HG03280 (cell line): ENCODE measurements around the gene PMAIP1.
"Not testable (repeated sequence)": the region's sequence is repeated elsewhere in the genome, so short reads cannot be mapped to it uniquely, and the experiment has no call there.

Source experiments
- ATAC-seq: cut with Tn5 transposase; IDR thresholded peaks from one replicate; pipeline ENCODE4 v1.9.1; 2021; ENCODE audit warnings: mild to moderate bottlenecking, moderate library complexity; ENCODE audit not compliant: unreplicated experiment

The PMAIP1 gene

DNA sequence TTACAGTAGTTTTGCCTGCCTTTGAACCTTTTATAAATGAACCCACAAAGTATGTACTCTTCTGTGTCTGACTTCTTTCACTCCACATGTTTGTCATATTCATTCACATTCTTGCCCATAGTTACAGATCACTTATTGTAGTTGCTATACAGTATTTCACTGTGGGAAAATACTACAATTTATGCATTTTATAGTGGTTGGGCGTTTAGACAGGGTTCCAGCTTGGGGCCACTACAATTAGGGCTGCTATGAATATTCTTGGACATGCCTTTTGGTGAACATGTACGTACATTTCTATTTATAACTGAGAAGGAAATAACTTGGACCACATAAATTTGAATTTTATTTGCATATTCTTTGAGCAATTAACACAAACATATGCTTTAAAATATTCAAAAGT lies 15.4 kb upstream of the PMAIP1 start:
- ATAC-seq = no peak

DNA sequence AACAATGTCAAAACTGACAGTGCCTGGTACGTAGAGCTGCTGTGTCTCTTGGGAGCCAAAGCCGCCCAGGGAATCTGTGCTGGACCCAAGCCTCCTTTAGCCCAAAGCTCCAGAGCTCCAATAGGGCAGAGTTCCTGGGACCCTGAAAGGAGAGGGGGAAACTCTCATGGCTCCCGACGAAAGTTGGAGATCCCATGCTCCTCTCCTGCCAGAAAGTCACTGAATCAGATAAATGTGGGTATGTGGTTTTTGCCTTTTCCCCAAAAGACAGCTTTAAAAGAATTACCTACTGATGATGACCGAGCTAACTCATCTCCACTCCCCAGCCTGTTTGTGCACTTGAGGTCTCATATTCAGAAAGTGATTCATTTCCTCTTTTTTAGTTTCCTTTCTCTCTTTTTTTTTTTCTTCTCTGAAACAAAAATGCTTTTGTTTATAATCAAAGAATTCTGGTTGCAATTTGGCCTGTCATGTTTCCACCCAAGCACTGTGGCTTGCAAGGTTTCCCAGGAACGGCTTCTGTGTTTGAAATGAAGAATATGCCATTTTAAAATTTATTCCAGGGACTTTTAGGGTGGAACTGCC lies 14.1 kb upstream of the PMAIP1 start:
- peak; percentile 85 for ATAC-seq

DNA sequence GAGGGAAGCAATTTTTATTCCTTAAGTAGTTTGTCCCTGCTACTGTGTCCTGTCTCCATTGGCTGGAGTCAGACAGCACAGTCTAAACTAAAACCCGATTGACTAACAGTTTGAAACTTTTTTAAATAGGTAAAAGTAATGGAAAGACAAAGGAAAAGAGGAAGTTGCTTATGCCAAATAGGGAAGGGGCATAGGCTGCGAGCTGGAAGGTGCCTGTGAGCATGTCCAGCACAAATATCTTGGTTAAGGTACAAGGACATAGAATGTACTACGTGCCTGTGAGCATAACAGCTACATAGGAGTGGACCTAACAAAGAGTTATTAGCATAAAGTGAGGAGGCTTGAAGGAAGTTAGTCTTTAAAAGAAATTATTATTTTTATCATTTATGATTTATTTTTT lies 13.4 kb upstream of the PMAIP1 start:
- ATAC-seq = not testable (repeated sequence)

DNA sequence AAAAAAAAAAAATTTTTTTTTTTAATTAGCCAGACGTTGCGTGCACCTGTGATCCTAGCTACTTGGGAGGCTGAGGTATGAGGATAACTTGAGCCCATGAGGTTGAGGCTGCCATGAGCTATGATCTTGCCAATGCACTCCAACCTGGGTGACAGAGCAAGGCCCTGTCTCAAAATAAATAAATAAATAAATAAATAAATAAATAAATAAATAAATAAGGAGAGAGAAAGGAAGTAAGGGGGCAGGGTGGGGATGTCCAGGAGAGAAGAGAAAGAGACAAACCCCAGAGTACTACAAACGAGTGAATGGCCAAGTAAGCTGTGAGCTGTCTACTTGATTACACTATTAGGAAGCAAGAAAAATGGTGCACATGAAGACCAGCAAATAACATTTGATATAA lies 7.7 kb upstream of the PMAIP1 start:
- ATAC-seq = no peak

DNA sequence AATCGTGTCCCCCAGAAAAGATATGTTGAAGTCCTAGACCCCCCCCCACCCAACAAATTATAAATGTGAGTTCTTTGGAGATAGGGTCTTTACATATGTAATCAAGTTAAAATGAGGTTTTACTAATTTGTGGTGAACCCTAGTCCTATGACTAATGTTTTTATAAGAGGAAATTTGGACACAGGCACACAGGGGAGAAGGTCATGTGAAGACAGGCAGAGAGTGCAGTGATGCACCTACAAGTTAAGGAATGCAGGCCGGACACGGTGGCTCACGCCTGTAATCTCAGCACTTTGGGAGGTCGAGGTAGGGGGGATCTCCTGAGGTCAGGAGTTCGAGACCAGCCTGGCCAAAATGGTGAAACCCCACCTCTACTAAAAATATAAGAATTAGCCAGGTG lies 5.8 kb upstream of the PMAIP1 start:
- no peak for ATAC-seq

DNA sequence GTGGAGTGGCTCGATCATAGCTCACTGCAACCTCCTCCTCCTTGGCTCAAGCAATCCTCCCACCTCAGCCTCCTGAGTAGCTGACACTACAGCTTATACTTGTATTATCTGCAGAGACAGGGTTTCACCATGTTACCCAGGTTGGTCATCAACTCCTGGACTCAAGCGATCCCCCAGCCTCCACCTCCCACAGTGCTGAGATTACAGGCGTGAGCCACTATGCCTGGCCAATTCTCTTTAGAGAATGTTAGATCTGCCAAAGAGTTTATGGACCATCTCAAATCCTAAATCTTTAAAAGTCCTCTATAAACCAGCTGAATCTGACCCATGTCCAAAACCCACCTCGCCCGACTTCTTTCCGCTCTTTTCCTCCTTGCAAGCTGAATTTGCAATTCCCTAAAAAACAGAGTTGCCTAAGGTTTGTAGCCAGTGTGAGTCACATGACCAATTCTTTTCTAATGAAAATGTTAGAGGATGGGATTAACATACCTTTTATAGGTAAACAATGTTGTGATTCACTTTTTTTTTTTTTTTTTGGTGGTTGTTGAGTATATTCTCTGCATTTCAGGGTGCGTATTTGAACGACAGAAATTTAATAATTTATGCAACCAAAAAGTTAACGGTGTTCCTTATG lies 2.4 kb upstream of the PMAIP1 start:
- no peak for ATAC-seq

DNA sequence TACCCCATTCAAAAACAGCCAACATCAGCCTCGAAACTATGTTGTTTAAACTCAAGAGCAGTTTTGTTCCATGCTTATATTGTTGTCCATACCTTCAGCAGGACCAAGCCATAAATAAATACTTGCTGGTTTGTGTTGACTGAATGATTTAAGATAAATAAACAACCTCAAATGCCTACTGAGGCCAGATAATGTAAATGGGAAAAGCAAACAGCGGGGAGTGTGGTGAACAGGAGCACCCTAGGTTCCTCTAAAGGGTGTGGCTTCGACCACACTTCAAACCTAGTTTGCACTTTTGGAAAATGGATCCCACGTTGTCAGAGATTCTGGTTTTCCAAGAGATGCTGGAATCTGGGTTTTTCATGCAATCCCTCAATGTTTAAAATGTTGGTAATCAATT lies 1.7 kb upstream of the PMAIP1 start:
- ATAC-seq = no peak

DNA sequence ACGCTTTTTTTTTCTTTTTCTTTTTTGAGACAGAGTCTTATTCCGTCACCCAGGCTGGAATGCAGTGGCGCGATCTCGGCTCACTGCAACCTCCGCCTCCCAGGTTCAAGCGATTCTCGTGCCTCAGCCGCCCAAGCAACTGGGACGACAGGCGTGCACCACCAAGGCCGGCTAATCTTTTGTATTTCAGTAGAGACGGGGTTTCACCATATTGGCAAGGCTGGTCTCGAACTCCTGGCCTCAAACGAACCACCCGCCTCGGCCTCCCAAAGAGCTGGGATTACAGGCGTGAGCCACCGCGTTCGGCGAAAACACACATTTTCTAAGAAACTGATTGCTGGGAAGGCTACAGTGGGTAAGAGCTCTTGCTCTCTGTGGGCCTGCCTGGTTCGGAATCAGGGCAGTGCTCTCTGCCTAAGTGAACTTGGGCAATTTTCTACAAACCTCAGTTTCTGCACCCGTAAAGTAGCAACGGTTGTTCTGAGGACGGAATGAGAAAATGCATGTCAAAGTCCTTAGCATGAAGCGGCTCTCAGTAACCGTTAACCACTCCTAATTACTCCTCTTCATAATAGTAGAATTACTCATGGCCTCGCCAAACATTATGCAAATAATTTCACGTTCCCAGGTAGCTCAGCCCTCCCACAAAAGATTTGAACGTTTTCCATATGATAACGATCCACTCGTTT lies 1.0 kb upstream of the PMAIP1 start:
- ATAC-seq = no peak

DNA sequence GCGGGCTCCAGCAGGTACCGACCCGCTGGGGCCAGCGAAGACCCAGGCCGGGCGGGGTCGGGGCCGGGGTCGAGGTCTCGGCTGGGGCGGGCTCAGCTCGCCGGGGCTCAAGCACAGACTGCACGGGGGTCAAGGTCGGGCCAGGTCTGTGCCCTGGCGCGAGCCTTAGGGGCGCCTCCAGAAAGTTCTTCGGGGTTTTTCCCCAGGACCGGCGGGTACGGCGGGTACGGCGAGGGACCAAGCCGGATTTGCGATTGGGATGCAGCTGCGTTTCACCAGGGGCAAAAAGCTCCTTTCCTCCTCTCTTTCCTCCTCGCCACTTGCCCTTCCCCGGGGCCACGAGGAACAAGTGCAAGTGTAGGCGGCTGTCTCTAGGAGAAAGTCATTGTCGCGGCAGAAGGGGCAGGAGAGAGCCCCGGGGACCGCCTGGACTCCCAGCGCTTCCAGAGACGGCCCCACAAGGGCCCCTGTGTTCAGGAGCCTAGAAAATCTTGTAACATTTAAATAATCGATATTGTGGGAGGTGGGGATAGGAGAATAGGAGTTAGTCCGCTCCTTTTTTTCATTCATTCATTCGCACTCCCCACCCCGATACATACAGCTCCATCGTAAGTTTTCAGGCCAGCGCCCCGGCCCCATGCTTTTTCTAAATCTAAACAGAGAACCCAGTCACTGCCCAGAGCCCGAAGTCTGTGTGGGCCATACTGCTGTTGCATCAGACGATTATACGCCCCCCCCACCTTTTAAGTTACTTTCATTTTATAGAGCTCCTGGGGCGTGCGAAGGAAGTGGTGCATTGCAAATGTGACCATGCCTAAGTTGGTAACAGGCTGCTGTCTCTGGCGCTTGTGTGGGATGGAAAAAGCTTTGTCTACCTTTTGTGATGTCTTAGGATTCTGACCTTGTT lies 679 bp downstream of the PMAIP1 start:
- ATAC-seq = peak; percentile 32

DNA sequence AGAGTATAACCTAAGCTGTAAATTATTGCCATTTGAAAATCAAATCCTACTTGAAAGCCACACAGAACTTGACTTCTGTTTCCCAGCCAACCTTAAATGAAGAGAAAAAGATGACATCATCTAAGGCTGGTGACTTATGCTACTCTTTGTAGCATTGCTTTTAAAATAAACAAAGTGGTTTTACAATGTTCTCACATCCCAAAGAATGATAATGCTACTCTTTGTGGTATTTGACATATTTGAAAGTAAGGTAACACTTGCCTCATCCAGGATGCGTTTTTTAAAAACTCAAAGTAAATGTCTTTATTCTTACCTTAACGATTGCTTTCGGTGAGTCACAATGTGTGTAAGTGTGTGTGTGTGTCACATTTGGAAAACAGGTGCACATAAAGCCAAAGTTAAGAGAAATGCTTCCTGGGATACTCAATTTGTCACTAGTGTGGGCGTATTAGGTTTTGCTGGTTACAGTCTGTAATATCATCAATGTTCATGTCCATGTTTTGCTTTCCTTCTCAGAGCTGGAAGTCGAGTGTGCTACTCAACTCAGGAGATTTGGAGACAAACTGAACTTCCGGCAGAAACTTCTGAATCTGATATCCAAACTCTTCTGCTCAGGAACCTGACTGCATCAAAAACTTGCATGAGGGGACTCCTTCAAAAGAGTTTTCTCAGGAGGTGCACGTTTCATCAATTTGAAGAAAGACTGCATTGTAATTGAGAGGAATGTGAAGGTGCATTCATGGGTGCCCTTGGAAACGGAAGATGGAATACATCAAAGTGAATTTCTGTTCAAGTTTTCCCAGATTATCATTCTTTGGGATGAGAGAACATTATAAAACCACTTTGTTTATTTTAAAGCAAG lies 2.6 kb downstream of the PMAIP1 start:
- ATAC-seq = no peak

DNA sequence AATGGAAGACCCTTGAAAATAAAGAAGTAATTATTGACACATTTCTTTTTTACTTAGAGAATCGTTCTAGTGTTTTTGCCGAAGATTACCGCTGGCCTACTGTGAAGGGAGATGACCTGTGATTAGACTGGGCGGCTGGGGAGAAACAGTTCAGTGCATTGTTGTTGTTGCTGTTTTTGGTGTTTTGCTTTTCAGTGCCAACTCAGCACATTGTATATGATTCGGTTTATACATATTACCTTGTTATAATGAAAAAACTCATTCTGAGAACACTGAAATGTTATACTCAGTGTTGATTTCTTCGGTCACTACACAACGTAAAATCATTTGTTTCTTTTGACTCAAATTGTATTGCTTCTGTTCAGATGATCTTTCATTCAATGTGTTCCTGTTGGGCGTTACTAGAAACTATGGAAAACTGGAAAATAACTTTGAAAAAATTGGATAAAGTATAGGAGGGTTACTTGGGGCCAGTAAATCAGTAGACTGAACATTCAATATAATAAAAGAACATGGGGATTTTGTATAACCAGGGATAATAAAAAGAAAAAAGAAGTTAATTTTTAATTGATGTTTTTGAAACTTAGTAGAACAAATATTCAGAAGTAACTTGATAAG lies 3.3 kb downstream of the PMAIP1 start:
- no peak for ATAC-seq

DNA sequence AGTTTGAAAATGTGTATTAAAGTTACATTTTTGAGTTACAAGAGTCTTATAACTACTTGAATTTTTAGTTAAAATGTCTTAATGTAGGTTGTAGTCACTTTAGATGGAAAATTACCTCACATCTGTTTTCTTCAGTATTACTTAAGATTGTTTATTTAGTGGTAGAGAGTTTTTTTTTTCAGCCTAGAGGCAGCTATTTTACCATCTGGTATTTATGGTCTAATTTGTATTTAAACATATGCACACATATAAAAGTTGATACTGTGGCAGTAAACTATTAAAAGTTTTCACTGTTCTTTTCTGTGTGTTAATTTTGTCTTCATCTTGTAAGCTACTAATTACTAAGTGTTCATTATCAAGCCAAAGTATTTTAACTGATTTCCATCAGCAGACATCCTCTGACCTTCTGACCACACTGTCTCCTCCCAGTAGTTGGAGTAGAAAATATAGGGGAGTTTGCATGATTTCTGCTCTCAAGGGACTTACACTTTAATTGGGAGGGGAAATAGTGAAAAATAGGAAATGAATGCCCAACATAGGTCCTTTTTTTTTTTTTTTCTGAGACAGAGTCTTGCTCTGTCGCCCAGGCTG lies 4.3 kb downstream of the PMAIP1 start:
- ATAC-seq = no peak

DNA sequence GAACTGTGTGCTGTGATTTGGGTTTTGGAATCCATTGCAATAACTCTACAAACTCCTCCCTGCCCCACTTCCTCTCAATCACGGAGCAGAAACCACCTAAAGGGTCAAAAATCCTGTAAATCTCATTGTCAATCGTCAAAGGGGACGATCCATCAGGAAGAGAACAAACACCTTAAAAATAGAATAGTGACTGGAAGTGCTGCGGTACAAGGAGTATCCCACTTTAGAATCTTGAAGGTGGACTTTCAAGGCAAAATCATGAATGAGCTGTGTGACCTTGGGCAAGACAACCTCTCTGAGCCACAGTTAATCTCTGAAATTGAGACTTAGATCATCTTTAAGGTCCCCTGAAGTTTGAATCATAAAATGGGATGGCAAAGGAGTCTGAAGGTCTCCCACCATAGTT lies 5.9 kb downstream of the PMAIP1 start:
- no peak for ATAC-seq

DNA sequence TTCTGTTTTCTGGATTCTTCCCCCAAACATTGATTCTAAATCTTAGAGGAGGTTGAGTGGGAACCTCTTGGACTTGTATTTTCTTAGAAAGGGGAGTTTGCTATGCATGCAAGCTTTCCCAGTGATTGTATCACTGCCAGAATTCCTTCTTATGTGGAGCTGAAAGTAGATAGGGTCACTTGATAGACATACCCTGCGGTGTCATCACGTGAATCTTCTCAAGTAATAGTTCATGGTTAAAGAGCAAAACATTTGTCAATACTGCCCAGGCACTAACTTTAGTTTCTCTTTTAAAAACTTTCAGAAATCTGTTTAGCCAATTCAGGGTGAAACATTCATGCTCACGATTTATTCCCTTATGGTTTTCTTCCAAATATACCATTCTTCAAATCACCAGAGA lies 6.4 kb downstream of the PMAIP1 start:
- ATAC-seq = no peak

DNA sequence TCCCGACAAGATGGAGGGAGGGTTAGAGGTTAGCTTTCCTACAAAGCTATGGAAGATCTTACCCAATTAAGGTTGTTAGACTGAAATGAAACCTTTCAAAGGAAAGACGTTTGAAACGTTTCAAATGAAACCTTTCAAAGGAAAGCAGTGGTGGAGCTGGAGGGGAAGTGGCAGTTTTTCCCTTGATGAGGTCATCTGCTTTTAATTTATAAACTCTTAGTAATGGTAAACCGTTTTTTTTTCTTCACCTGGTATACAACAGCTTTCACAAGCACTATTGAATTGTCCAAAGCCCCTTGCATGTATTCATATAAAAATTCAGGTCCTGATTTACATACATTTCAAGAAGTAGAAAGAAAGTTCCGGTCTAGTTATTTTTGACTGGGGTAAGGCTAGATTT lies 7.4 kb downstream of the PMAIP1 start:
- no peak for ATAC-seq

DNA sequence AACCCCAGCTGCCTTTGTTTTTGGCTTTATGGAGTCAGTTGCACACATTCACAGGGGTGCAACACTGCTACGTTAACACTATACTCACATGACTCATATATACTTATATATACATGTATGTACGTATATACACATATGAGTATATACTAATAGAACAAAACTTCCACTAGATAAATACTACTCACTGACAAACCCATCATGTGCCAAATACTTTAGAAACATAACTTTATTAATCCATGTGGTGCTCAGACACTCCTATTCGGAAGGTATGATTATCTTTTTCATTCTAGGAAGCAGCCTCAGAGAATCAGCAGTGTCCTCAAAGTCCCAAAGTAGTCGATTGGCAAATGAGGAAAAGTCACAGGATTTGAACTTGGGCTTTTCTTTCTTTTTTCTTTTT lies 7.9 kb downstream of the PMAIP1 start:
- ATAC-seq = no peak

DNA sequence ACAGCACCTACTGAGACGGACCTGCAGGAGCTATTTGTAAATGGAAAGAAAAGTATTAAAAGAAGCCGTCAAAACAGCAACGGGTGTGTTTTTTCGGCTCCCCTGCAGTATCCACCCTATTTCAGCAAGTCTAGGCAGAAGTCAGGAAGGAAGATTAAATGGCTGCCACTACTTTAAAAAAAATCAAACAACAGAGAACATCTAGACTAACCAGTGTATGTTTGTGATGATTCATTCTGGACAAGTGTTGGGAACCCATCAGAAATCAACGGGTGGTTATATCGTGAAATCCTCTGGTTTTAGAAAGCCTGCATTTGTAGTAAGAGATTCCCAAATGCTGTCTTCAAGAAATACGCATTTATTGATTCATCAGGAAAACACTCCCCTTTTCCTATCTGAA lies 9.0 kb downstream of the PMAIP1 start:
- no peak for ATAC-seq

DNA sequence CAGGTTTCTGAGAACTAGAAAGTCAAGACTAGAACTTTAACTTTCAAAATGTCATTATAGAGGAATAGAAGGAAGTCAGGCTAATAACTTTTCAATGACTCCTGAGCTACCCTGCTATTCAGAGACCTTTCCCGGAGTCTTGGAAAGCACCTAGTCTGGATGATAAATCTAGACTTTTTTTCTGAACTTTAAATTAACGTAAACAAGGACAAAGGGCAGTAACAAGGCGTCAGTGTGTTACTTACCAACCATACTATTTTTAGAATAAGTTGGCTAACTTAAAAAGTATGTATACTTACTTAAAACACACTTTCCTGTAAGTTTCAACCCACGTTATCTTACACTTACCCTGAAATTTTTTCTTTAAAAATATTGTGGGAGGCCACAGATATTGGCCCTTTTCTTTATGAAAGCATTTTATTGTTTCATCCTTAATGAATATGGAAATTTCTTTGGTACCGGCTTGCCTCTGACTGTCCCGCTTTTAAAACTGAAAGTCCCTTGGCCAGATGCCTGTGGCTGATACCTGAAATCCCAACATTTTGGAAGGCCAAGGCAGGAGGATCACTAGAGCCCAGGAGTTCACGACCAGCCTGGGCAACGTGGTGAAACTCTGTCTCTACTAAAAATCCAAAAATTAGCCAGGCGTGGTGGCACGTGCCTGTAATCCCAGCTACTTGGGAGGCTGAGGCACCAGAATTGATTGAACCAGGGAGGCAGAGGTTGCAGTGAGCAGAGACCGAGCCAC lies 9.7 kb downstream of the PMAIP1 start:
- ATAC-seq = no peak

DNA sequence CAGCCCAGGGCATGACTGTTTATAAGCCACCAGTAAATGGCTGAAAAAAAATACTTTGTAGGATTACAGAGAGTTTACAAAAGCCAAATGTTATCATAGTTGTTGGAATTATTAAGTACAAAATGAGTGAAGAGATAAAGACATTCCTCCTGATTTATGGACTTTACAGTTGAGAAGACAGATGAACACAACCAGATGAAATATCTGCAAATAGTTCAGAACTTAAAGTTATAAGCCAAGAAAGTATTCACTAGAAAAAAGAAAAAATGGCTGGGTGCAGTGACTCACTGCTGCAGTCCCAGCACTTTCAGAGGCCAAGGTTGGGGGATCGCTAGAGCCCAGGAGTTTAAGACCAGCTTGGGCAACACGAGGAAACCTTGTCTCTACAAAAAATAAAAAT lies 11.2 kb downstream of the PMAIP1 start:
- no peak for ATAC-seq
